DOHH2 (cell line): ENCODE results near the gene TMEM109.

ENCODE experiments used
- EZH2phosphoT487 ChIP-seq: fragments of 200-600 bp; sonication (generic); IDR thresholded peaks from 2 replicates; pipeline ENCODE4 v1.6.1; 2017; ENCODE audit warnings: borderline replicate concordance, mild to moderate bottlenecking, antibody characterized with exemption, low read length, moderate library complexity, mixed read lengths
- TF ChIP-seq, protein P1 (sequence below): fragments of 200-600 bp; sonication (generic); IDR thresholded peaks from one replicate; pipeline ENCODE4 v1.5.1; 2014; ENCODE audit warnings: antibody characterized with exemption, mild to moderate bottlenecking, low read depth, low read length; ENCODE audit not compliant: poor library complexity, severe bottlenecking

DNA sequence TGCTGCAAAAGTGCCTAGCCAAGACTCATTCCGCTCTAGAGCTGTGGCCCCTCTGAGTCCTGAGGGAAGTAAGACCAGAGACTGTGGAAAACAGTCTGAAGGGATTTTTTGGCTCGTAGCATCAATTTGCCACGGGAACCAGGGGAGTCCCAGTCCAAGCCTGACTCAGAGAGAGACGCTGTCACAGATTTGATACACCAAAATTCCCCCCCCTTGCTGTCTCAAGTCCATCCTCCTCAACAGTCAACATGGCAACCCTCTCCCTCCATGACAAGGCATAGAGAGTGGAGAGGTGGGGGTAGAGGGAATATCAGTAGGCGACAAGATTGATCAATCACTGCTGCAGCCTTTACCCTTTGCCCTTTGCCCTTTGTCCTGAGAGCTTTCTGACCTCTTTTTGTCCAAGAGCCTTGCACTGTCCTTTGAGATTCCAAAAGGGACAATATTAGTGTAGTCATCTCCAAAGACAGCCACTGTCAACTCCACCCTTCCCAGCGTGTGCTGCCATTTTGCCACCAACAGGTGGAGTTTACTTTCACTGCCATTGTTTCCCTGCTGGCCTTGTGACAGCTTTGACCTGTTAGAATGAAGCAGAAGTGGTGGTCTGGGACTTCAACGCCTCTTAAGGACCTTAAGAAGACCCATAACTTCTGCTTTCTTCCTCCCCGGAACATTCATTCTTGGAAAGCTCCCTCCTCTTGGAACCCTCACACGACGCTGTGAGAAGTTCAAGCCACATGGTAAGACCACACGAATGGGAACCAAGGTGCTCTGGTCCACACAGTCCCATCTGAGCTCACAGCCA, 30.7 kb downstream of the TMEM109 start:
- TF ChIP-seq, protein P1, sequence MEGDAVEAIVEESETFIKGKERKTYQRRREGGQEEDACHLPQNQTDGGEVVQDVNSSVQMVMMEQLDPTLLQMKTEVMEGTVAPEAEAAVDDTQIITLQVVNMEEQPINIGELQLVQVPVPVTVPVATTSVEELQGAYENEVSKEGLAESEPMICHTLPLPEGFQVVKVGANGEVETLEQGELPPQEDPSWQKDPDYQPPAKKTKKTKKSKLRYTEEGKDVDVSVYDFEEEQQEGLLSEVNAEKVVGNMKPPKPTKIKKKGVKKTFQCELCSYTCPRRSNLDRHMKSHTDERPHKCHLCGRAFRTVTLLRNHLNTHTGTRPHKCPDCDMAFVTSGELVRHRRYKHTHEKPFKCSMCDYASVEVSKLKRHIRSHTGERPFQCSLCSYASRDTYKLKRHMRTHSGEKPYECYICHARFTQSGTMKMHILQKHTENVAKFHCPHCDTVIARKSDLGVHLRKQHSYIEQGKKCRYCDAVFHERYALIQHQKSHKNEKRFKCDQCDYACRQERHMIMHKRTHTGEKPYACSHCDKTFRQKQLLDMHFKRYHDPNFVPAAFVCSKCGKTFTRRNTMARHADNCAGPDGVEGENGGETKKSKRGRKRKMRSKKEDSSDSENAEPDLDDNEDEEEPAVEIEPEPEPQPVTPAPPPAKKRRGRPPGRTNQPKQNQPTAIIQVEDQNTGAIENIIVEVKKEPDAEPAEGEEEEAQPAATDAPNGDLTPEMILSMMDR, result peak; percentile 50
- no peak for TF ChIP-seq EZH2phosphoT487
